Measurements from ENCODE around the gene NR2C2. TPM values are rescaled to one million over a fixed set of nuclear protein-coding genes. Genes with fewer than 3 reads are reported as not detected.

The NR2C2 gene
- total and polyA plus RNA-seq, 10 of the 15 experiments (the other 5 are each of a cell fraction or from before 2014, with no cell fraction given) = 2.7 to 30.3 (median 18.3) TPM

DNA sequence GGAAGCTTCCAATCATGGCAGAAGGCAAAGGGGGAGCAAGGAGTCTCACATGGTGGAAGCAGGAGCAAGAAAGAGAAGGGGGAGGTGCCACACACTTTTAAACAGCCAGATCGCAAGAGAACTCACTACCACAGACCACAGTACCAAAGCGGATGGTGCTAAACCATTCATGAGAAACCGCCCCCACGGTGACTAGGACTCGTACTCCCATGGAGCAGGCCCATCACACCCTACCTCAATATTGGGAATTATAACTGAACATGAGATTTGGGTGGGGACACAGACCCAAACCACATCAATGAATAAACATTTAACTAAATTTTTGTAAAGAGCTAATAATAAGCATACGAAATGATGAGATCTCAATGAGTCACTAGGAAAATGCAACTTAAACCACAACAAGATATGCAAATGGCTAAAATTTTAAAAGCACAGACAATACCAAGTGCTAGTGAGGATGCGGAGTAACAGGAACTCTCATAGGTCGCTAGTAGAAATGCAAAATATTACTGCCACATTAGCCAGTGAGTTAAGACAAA, 107.7 kb downstream of the NR2C2 start (continued):
- TF ChIP-seq KDM1A (IDR thresholded peaks at IDR 0.05; ENCODE audit: borderline replicate concordance) (no peak), ZNF384 (IDR thresholded peaks at IDR 0.05; ENCODE audit: borderline replicate concordance, low read depth, low read length) (no peak), SKIL (IDR thresholded peaks at IDR 0.05; ENCODE audit: low read depth, poor library complexity, severe bottlenecking) (peak; percentile 56), PAX8 (IDR thresholded peaks at IDR 0.05) (no peak), SP1 (IDR thresholded peaks at IDR 0.05; ENCODE audit: low read depth, low read length) (no peak), POU2F2 (IDR thresholded peaks at IDR 0.05; ENCODE audit: borderline replicate concordance, low read depth, low read length) (peak; percentile 95), NFYB (IDR thresholded peaks at IDR 0.05; ENCODE audit: insufficient read depth, low read depth, low read length) (0 out of 2 replicates have a peak, but pooled peaks have one; percentile 47), CEBPB (IDR thresholded peaks at IDR 0.05; ENCODE audit: borderline replicate concordance in 1 of 2, low read depth in 2 of 2, low read length in 2 of 2) (no peak), NR2C1 (IDR thresholded peaks at IDR 0.05) (no peak), STAT3 (IDR thresholded peaks at IDR 0.05; ENCODE audit: low read depth, low read length) (no peak), CHD4 (IDR thresholded peaks at IDR 0.05) (no peak), NBN (IDR thresholded peaks at IDR 0.05) (peak; percentile 66; the same call in 1 of the 2 replicates), JUNB (IDR thresholded peaks at IDR 0.05) (peak; percentile 48), USF2 (IDR thresholded peaks at IDR 0.05; ENCODE audit: borderline replicate concordance, low read depth, low read length) (no peak), RB1 (IDR thresholded peaks at IDR 0.05; ENCODE audit: borderline replicate concordance) (no peak), NFYA (IDR thresholded peaks at IDR 0.05; ENCODE audit: borderline replicate concordance, low read depth, low read length) (no peak), FOXK2 (IDR thresholded peaks at IDR 0.05) (no peak), CHD1 (IDR thresholded peaks at IDR 0.05; ENCODE audit: low read depth, low read length) (no peak), GATAD2B (conservative IDR thresholded peaks at IDR 0.05; ENCODE audit: low read depth) (no peak), HCFC1 (IDR thresholded peaks at IDR 0.05; ENCODE audit: low read length) (no peak)
- TF ChIP-seq, protein P1, sequence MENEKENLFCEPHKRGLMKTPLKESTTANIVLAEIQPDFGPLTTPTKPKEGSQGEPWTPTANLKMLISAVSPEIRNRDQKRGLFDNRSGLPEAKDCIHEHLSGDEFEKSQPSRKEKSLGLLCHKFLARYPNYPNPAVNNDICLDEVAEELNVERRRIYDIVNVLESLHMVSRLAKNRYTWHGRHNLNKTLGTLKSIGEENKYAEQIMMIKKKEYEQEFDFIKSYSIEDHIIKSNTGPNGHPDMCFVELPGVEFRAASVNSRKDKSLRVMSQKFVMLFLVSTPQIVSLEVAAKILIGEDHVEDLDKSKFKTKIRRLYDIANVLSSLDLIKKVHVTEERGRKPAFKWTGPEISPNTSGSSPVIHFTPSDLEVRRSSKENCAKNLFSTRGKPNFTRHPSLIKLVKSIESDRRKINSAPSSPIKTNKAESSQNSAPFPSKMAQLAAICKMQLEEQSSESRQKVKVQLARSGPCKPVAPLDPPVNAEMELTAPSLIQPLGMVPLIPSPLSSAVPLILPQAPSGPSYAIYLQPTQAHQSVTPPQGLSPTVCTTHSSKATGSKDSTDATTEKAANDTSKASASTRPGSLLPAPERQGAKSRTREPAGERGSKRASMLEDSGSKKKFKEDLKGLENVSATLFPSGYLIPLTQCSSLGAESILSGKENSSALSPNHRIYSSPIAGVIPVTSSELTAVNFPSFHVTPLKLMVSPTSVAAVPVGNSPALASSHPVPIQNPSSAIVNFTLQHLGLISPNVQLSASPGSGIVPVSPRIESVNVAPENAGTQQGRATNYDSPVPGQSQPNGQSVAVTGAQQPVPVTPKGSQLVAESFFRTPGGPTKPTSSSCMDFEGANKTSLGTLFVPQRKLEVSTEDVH (IDR thresholded peaks at IDR 0.05; ENCODE audit: low read depth, partially characterized antibody) = no peak
- TF ChIP-seq, protein P2, sequence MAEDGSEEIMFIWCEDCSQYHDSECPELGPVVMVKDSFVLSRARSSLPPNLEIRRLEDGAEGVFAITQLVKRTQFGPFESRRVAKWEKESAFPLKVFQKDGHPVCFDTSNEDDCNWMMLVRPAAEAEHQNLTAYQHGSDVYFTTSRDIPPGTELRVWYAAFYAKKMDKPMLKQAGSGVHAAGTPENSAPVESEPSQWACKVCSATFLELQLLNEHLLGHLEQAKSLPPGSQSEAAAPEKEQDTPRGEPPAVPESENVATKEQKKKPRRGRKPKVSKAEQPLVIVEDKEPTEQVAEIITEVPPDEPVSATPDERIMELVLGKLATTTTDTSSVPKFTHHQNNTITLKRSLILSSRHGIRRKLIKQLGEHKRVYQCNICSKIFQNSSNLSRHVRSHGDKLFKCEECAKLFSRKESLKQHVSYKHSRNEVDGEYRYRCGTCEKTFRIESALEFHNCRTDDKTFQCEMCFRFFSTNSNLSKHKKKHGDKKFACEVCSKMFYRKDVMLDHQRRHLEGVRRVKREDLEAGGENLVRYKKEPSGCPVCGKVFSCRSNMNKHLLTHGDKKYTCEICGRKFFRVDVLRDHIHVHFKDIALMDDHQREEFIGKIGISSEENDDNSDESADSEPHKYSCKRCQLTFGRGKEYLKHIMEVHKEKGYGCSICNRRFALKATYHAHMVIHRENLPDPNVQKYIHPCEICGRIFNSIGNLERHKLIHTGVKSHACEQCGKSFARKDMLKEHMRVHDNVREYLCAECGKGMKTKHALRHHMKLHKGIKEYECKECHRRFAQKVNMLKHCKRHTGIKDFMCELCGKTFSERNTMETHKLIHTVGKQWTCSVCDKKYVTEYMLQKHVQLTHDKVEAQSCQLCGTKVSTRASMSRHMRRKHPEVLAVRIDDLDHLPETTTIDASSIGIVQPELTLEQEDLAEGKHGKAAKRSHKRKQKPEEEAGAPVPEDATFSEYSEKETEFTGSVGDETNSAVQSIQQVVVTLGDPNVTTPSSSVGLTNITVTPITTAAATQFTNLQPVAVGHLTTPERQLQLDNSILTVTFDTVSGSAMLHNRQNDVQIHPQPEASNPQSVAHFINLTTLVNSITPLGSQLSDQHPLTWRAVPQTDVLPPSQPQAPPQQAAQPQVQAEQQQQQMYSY (CRISPR knock-in tag; IDR thresholded peaks at IDR 0.05) = no peak
